Panc1 (cell line): ENCODE data around the gene VIPR2. TPM values are rescaled to one million over a fixed set of nuclear protein-coding genes. Genes with fewer than 3 reads are reported as not detected.

ENCODE experiments used
- ATAC-seq: fragments of 200-7000 bp; cut with Tn5 transposase; 2 replicates; pipeline ENCODE4 v1.9.1; 2020; ENCODE audit warnings: mild to moderate bottlenecking, moderate library complexity
- BruUV-seq: library from RNA; stranded (reverse); fragments of 400-500 nt; replicated peaks from 2 replicates; lab custom pipeline; 2021; lab: Mats Ljungman, UMichigan
- CTCF ChIA-PET: fragments of 300-600 bp; sonication (Branson Sonifier 250); formaldehyde crosslinking; loops from one replicate; lab custom pipeline; 2022; ENCODE audit warnings: antibody characterized with exemption; lab: Charles Lee
- POLR2A ChIA-PET: fragments of 300-600 bp; sonication (Branson Sonifier 250); formaldehyde crosslinking; loops from one replicate; lab custom pipeline; 2022; ENCODE audit warnings: antibody characterized with exemption; lab: Charles Lee
- DNase-seq: peaks from one replicate; pipeline ENCODE4 v3.0.0-alpha.2; 2010; ENCODE audit warnings: low read depth, low spot score
- H3K27ac ChIP-seq: 2 replicates; pipeline ENCODE4 v1.5.1; 2011; ENCODE audit warnings: mild to moderate bottlenecking, low read length, inconsistent platforms
- H3K27me3 ChIP-seq: fragments of 200-500 bp; sonication (Bioruptor generic); 2 replicates; pipeline ENCODE4 v1.6.0; 2014; ENCODE audit warnings: low read length, inconsistent platforms; ENCODE audit not compliant: control insufficient read depth, insufficient read depth
- H3K36me3 ChIP-seq: fragments of 200-500 bp; sonication (Bioruptor generic); 2 replicates; pipeline ENCODE4 v1.5.1; 2014; ENCODE audit warnings: inconsistent platforms, mild to moderate bottlenecking, low read length, moderate library complexity; ENCODE audit not compliant: control insufficient read depth, insufficient read depth
- H3K4me1 ChIP-seq: 2 replicates; pipeline ENCODE4 v1.5.1; 2011; ENCODE audit warnings: inconsistent platforms, mild to moderate bottlenecking, low read length, moderate library complexity; ENCODE audit not compliant: control insufficient read depth, insufficient read depth
- H3K4me3 ChIP-seq, 2 experiments: 2 replicates each; pipeline ENCODE4 v1.5.1; 2011 to 2012; ENCODE audit warnings: low read depth in 2 of 2, low read length in 2 of 2, mild to moderate bottlenecking in 2 of 2, inconsistent platforms in 1 of 2, moderate library complexity in 1 of 2
- H3K9me3 ChIP-seq: fragments of 200-500 bp; sonication (Bioruptor generic); 2 replicates; pipeline ENCODE4 v1.5.1; 2014; ENCODE audit warnings: low read depth, mild to moderate bottlenecking, inconsistent platforms, low read length, moderate library complexity; ENCODE audit not compliant: control insufficient read depth, insufficient read depth
- POLR2AphosphoS5 ChIP-seq: IDR thresholded peaks from 2 replicates; pipeline ENCODE4 v1.6.1; 2012; ENCODE audit warnings: mild to moderate bottlenecking, low read depth, low read length, moderate library complexity
- REST ChIP-seq, 2 experiments: IDR thresholded peaks; 2 replicates each; pipeline ENCODE4 v1.6.1; 2011 to 2012; ENCODE audit warnings: low read depth in 2 of 2, control low read depth in 1 of 2, low read length in 1 of 2, mild to moderate bottlenecking in 1 of 2, moderate library complexity in 1 of 2; ENCODE audit not compliant: insufficient read depth in 1 of 2
- SIN3A ChIP-seq: IDR thresholded peaks from 2 replicates; pipeline ENCODE4 v1.6.1; 2012; ENCODE audit warnings: low read depth, mild to moderate bottlenecking, low read length, moderate library complexity, borderline replicate concordance; ENCODE audit not compliant: insufficient read depth
- TCF7L2 ChIP-seq: IDR thresholded peaks from 2 replicates; pipeline ENCODE4 v1.6.1; 2011; ENCODE audit warnings: mild to moderate bottlenecking, low read depth, low read length, inconsistent platforms
- in situ Hi-C: cut with HindIII; loops from 2 replicates; pipeline ENCODE4 v1.10.0; 2016; ENCODE audit warnings: low sequenced_read_pairs, low pct_unique_long_range_greater_than_20kb
- intact Hi-C: fragments of 100-400 bp; cut with micrococcal nuclease; formaldehyde crosslinking; loops from one replicate; pipeline ENCODE4 v1.10.0; 2022; ENCODE audit not compliant: unreplicated experiment
- total RNA-seq: library from RNA; stranded (reverse); gene quantifications from one replicate; pipeline ENCODE4 v1.2.1, GENCODE V29; 2021; ENCODE audit not compliant: unreplicated experiment
- TF ChIP-seq, protein P1 (sequence below): fragments of 450-650 bp; IDR thresholded peaks from 2 replicates; pipeline ENCODE4 v1.5.1; 2017; ENCODE audit warnings: mild to moderate bottlenecking

VIPR2 gene
- total RNA-seq, 1 experiment from 2014 or later, result not detected

GRCh38 chr7:159039716-159040115 is 105.0 kb downstream of the VIPR2 start:
- no peak for DNase-seq
- no peak overlapping the region for H3K4me3 ChIP-seq
- intact Hi-C loops, result no loop called here
- ChIA-PET CTCF (no interaction called here), POLR2A (no interaction called here)
- H3K27ac ChIP-seq, result no peak overlapping the region
- no peaks in the 10 kb centered on the region for H3K36me3 ChIP-seq
- in situ Hi-C loops, result no loop called here
- no peaks in the 10 kb centered on the region for H3K27me3 ChIP-seq
- H3K4me1 ChIP-seq, result no peaks in the 10 kb centered on the region
- ATAC-seq, result no peak
- no peaks in the 10 kb centered on the region for H3K9me3 ChIP-seq
- TF ChIP-seq, protein P1, sequence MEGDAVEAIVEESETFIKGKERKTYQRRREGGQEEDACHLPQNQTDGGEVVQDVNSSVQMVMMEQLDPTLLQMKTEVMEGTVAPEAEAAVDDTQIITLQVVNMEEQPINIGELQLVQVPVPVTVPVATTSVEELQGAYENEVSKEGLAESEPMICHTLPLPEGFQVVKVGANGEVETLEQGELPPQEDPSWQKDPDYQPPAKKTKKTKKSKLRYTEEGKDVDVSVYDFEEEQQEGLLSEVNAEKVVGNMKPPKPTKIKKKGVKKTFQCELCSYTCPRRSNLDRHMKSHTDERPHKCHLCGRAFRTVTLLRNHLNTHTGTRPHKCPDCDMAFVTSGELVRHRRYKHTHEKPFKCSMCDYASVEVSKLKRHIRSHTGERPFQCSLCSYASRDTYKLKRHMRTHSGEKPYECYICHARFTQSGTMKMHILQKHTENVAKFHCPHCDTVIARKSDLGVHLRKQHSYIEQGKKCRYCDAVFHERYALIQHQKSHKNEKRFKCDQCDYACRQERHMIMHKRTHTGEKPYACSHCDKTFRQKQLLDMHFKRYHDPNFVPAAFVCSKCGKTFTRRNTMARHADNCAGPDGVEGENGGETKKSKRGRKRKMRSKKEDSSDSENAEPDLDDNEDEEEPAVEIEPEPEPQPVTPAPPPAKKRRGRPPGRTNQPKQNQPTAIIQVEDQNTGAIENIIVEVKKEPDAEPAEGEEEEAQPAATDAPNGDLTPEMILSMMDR, result no peak
- TF ChIP-seq SIN3A (no peak), REST (IDR thresholded peaks at IDR 0.05; ENCODE audit: insufficient read depth in 1 of 2, low read depth in 2 of 2, low read length in 1 of 2) (no peak), TCF7L2 (no peak), POLR2AphosphoS5 (no peak)
- BruUV-seq, result no TSS peak

GRCh38 chr7:159038066-159038465 is 106.6 kb downstream of the VIPR2 start:
- no TSS peak for BruUV-seq
- ChIA-PET CTCF (no interaction called here), POLR2A (no interaction called here)
- no peak overlapping the region for H3K4me3 ChIP-seq
- ATAC-seq, result no peak
- no peak for DNase-seq
- TF ChIP-seq SIN3A, result no peak
- TF ChIP-seq, protein P1, result no peak
- no peak for TF ChIP-seq POLR2AphosphoS5
- TF ChIP-seq TCF7L2, result no peak
- TF ChIP-seq REST (IDR thresholded peaks at IDR 0.05; ENCODE audit: insufficient read depth in 1 of 2, low read depth in 2 of 2, low read length in 1 of 2), result no peak
- no peaks in the 10 kb centered on the region for H3K36me3 ChIP-seq
- no peaks in the 10 kb centered on the region for H3K4me1 ChIP-seq
- intact Hi-C loops, result no loop called here
- no peaks in the 10 kb centered on the region for H3K9me3 ChIP-seq
- no peaks in the 10 kb centered on the region for H3K27me3 ChIP-seq
- in situ Hi-C loops, result no loop called here
- no peak overlapping the region for H3K27ac ChIP-seq
